GM21825 (cell line): ENCODE results near the gene OR5K2.

Source experiments
- ATAC-seq: cut with Tn5 transposase; IDR thresholded peaks from one replicate; pipeline ENCODE4 v1.9.1; 2021; ENCODE audit warnings: mild to moderate bottlenecking, moderate library complexity; ENCODE audit not compliant: unreplicated experiment

The OR5K2 gene

GRCh38 chr3:98522544-98523281, 25.2 kb downstream of the OR5K2 start, which contains the start of gene CLDND1:
CLDND1 (minus strand) TSS chr3:98522902; CDS start chr3:98521424, 1,478 bp downstream.
- peak; percentile 91 for ATAC-seq

DNA sequence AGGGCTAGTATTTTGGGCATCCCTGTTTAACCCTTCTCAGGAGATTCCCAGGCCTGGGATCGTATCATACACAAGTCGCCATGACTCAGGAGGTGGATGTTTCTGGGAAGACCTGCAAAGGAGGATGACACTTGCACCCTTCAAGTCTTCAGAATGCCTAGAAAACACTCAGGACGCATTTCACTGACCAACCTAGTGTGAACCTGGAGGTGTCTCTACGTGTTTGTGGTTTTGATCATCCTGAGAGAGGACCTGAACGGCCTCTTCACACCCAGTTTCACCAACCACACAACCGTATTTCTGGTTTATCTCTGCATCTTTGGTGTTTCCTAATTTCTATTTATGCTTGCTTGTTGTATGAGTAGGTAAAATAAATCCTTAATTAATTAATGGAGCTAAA, 28.0 kb downstream of the OR5K2 start:
- ATAC-seq, result no peak

DNA sequence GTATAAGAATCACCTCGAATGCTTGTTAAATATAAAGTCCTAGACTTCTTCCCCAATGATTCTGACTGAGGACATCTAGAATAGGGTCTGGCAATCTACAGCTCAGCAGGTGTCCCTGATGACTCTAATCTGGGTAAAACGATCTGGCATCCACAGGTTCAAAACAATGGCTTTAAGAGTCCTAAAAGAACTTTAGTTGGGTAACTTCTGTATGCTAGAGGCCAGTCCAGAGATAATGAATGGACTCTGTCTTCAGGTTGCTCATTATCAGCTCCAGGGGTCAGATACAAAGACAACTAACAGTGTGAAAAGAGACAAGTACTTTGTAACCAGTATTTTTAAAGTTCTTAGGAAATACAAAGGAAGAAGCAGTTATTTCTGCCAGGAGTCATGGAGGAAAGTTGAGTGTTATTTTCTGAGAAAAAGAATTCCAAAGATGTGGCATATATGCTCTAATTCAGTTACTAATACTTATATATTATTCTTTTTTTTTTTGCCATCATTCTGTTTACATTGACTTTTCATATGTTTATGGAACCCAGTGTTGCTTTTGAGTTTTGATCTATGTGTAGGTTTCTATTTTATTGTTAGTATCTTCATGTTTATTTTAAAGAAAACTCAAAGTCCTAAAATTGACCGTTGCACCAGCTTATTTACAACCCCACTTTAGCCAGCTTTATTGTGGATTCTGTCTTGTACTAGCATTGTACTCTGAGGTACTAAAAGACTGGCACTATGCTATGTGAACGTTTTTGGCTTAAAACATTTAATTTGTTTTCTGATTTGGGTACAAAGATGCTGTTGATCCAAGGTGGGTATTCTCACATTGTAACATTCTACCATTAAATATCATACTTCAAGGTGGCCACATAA, 31.2 kb downstream of the OR5K2 start:
- ATAC-seq, result no peak

DNA sequence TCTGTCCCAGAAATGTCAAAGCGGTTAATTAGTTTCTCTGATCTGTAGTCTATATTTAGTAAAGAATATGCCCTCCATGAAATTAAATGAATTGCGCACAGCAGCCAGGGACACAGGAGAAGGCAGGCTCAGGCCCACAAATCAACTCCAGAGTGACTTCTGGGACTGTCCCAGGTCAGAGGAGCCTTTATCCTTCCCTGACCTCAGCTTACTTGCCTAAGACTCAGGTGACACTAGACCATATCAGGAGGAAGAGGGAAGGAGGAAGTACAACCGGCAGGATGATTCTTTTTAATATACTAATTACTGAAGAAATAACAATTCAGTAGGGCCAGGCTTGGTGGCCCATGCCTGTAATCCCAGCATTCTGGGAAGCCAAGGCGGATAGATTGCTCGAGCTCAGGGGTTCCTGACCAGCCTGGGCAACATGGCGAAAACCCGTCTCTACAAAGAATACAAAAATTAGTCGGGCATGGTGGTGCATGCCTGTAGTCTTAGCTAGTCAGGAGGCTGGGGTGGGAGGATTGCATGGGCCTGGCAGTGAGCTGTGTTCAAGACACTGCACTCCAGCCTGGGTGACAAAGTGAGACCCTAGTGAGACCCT, 32.5 kb downstream of the OR5K2 start:
- ATAC-seq, result no peak

GRCh38 chr3:98530676-98531075, 33.2 kb downstream of the OR5K2 start:
- no peak for ATAC-seq

DNA sequence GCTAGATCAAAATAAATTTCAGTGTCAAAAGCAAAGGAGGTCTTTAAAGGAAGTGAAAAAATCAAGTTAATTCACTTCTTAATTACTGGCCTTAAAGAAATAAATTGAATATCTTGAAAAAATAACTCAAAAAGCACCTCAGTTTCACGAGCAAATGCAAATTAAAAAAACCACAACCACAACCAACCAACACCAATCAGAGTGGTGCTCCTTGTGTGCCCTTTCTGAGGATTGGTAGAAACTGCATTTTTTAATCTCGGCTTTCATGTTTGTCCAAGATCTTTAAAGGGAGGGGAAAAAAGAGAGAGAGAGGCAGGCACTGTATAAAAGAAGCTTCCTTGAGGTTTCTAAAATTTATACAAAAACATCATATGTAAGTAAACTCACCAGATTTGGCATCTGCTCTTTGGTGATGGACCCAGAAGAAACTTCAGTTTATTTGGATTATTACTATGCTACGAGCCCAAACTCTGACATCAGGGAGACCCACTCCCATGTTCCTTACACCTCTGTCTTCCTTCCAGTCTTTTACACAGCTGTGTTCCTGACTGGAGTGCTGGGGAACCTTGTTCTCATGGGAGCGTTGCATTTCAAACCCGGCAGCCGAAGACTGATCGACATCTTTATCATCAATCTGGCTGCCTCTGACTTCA, 34.3 kb downstream of the OR5K2 start, which contains the start of gene GPR15:
Gene GPR15 (plus strand): TSS at position 357 of the 653 bp plus-strand sequence. CDS start 56 bp downstream, at position 413.
- ATAC-seq, result no peak

GRCh38 chr3:98532275-98532637, 34.8 kb downstream of the OR5K2 start:
- ATAC-seq, result no peak

DNA sequence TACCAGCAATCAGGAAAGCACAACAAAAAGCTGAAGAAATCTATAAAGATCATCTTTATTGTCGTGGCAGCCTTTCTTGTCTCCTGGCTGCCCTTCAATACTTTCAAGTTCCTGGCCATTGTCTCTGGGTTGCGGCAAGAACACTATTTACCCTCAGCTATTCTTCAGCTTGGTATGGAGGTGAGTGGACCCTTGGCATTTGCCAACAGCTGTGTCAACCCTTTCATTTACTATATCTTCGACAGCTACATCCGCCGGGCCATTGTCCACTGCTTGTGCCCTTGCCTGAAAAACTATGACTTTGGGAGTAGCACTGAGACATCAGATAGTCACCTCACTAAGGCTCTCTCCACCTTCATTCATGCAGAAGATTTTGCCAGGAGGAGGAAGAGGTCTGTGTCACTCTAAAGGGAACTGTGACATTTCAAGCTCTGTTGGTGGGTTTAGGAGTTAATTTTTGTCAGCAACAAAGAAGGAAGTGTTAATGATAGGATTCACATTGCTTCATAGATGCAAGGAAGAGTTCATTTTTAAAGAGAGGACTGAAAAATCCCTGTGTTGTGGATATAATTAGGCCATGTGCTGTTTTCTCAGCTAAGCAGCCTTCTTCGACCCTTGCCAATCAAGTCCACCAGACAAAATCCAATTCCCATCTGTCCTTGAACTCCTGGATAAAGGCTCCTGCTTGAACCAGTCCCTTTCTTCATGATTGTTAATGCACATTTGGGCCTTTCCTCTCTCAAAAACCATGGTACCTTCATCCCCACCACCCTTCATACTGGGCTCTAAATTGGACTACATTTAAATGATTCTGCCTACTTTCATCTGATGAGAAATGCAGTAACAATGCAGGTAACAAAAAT, 35.5 kb downstream of the OR5K2 start:
- ATAC-seq, result no peak

DNA sequence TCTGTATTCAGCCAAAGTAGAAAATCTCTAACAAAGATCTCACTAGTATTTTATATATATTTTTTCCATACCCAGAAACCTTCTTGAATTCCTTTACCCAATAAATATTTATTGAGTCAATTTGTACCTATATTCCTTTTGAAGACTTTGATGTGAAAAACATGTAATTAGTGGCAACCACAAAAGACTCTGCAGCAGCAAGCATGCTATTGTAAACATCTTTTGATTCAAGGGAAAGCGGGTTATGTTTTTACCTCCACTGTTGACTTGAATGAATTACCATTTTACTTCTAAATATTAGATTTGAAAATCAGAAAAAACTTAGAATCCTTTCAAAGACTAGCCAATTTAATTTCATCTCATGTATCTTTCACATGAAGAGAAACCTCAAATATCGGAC, 36.7 kb downstream of the OR5K2 start:
- ATAC-seq, result no peak

DNA sequence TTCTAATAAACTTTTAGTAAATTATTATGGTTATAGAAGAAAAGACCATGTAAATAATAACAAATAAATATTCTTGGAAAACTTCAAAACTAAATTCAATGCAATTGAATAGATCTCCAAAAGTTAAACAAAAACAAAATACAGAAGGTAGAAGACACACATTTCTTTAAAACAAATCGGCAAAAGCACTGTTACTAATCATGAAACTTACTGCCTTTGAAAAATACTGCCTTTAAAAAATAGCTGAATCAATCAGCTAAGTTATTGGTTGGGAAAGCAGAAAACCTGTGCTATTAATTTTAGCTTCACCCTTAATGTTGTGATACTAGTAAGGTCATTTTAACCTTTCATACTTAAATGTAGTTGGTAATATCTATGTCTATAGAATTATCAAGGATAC, 37.3 kb downstream of the OR5K2 start:
- ATAC-seq, result no peak

DNA sequence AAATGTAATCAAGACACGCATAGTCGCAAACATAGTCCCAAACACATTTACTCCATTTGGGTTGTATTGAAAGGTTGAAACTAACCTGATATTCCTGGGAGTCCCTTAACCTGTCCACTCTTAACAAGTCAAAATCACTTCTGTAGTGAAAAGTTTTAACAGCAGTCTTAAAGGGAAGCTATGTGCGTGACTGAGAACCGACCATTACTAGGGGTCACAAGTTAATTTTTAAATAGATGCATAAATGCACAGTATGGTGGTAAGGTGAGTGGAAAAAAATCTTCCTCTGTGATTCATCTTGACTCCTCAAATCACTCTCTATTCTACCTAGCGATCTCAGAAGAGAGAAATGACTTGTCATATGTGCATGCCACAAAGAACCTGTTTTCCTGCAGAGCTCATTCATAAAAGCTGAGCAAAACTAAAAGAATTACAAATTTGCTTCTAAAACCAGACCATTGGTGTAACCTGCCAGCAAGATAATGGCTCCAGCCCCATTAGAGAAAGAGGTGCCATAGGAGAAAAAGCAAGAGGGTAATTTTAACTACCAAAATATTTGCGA, 39.1 kb downstream of the OR5K2 start:
- ATAC-seq, result peak; percentile 74

DNA sequence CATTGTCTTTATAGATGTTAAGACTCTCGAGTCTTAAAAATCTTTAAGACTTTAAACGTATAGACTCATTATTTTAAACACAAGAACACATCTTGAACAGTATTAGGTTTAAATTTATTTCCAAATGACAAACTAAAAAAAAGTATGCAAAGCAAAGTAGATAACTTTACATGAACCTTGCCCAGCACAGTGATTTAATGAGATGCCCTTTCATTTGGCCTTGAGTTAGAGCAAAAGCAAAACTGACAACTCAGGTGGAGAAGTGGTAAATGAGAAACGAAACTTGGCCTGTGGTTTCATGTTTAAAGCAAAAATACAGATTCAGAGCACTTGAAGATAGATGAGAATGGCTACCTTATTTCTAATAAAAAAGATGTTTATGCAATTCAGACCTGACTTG, 42.9 kb downstream of the OR5K2 start:
- ATAC-seq, result peak; percentile 45

- ATAC-seq, result no peak
Measured at GRCh38 chr3:98541695-98542094, 44.2 kb downstream of the OR5K2 start.

- ATAC-seq, result no peak
Measured at GRCh38 chr3:98542623-98543022, 45.1 kb downstream of the OR5K2 start.

DNA sequence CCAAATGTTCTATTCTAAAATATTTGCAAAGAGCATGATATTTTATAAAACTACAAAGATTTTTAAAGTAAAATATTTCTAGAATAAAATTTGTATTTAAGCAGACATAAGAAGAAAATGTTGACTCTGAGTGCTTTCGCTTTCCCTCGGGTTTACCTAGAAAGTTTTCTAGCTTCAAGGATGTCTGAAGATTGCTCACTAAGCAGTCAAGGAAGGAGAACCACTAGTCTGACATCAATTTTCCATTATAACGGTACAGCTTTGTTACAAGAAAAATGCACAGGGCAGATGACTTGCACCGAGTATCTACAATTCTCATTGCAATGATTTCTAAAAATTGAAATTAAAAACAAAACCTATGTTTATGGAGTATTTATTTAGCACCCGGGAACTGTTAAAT, 48.5 kb downstream of the OR5K2 start:
- peak; percentile 48 for ATAC-seq
